PFSK-1 (cell line): ENCODE measurements around the gene ODAD4.

Source experiments
- POLR2AphosphoS5 ChIP-seq: IDR thresholded peaks from 2 replicates; pipeline ENCODE4 v1.6.1; 2012; ENCODE audit warnings: low read depth, mild to moderate bottlenecking, control low read depth, low read length, moderate library complexity
- REST ChIP-seq, 2 experiments: IDR thresholded peaks; 2 replicates each; pipeline versions ENCODE4 v1.6.1 to v1.8.0; 2011 to 2012; ENCODE audit warnings: low read depth in 2 of 2, low read length in 2 of 2, control low read depth in 1 of 2, inconsistent platforms in 1 of 2, mild to moderate bottlenecking in 1 of 2, moderate library complexity in 1 of 2; ENCODE audit not compliant: insufficient read depth in 1 of 2
- SIN3A ChIP-seq: IDR thresholded peaks from 2 replicates; pipeline ENCODE4 v1.6.1; 2012; ENCODE audit warnings: mild to moderate bottlenecking, low read length, moderate library complexity, borderline replicate concordance; ENCODE audit not compliant: insufficient read depth
- TAF1 ChIP-seq: IDR thresholded peaks from 2 replicates; pipeline ENCODE4 v1.6.1; 2012; ENCODE audit warnings: low read length, control low read depth, borderline replicate concordance; ENCODE audit not compliant: insufficient read depth

- no peak for TF ChIP-seq POLR2AphosphoS5
- TF ChIP-seq TAF1 = no peak
- no peak for TF ChIP-seq REST (IDR thresholded peaks at IDR 0.05; ENCODE audit: insufficient read depth in 1 of 2, low read depth in 2 of 2, low read length in 2 of 2)
- TF ChIP-seq SIN3A = no peak
These were observed 13.2 kb upstream of the ODAD4 start for GRCh38 chr17:41917192-41917591.
